Neutrophil (primary cell): ENCODE data around the gene ABHD12.

Experiments used
- H3K27ac ChIP-seq: fragments of 200-600 bp; sonication (generic); 2 replicates; pipeline ENCODE4 v1.5.1; 2016; ENCODE audit warnings: mild to moderate bottlenecking, moderate library complexity
- H3K27me3 ChIP-seq: fragments of 200-600 bp; sonication (generic); 2 replicates; pipeline ENCODE4 v1.6.0; 2016; ENCODE audit warnings: mild to moderate bottlenecking
- H3K36me3 ChIP-seq: fragments of 200-600 bp; sonication (generic); 2 replicates; pipeline ENCODE4 v1.5.1; 2017
- H3K4me1 ChIP-seq, 2 experiments: fragments of 200-600 bp in 1 of 2; sonication (generic) in 1 of 2; 1 replicate in 1 of 2; 2 replicates in 1 of 2; pipeline versions ENCODE4 v1.5.1 to v1.6.1; 2013 to 2016; ENCODE audit warnings: low read depth in 1 of 2, low read length in 1 of 2, mild to moderate bottlenecking in 1 of 2, moderate library complexity in 1 of 2; ENCODE audit not compliant: control insufficient read depth in 1 of 2, insufficient read depth in 1 of 2
- H3K4me3 ChIP-seq, 2 experiments: fragments of 200-600 bp in 1 of 2; sonication (generic) in 1 of 2; 1 replicate in 1 of 2; 2 replicates in 1 of 2; pipeline ENCODE4 v1.5.1; 2013 to 2016; ENCODE audit warnings: low read depth in 1 of 2, low read length in 1 of 2, mild to moderate bottlenecking in 1 of 2, moderate library complexity in 1 of 2
- H3K9me3 ChIP-seq: fragments of 200-600 bp; sonication (generic); 2 replicates; pipeline ENCODE4 v1.5.1; 2016
- CTCF ChIP-seq: fragments of 200-600 bp; sonication (generic); IDR thresholded peaks from 2 replicates; pipeline ENCODE4 v1.5.1; 2016; ENCODE audit warnings: antibody characterized with exemption

ABHD12 gene

DNA sequence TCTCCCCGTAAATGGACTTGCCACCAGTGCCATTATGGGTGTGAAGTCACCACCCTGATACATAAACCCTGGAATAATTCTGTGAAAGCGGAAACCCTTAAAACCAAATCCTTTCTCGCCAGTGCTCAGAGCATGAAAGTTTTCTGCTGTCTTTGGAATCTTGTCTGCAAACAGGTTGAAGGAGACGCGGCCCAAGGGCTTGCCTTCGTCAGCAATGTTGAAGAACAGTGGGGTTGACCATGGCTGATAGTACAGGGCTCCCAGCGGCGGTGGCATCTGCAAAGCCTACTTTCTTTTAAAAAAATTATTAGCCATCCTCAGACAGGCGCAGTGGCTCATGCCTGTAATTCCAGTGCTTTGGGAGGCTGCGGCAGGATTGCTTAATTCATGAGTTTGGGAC is 22.1 kb downstream of the ABHD12 start:
- H3K4me3 ChIP-seq, result no peak overlapping the region
- no peak overlapping the region for H3K27ac ChIP-seq
- TF ChIP-seq CTCF, result no peak
- no peaks in the 10 kb centered on the region for H3K27me3 ChIP-seq
- H3K4me1 ChIP-seq, result no peaks in the 10 kb centered on the region
- H3K36me3 ChIP-seq, result no peaks in the 10 kb centered on the region
- no peaks in the 10 kb centered on the region for H3K9me3 ChIP-seq

DNA sequence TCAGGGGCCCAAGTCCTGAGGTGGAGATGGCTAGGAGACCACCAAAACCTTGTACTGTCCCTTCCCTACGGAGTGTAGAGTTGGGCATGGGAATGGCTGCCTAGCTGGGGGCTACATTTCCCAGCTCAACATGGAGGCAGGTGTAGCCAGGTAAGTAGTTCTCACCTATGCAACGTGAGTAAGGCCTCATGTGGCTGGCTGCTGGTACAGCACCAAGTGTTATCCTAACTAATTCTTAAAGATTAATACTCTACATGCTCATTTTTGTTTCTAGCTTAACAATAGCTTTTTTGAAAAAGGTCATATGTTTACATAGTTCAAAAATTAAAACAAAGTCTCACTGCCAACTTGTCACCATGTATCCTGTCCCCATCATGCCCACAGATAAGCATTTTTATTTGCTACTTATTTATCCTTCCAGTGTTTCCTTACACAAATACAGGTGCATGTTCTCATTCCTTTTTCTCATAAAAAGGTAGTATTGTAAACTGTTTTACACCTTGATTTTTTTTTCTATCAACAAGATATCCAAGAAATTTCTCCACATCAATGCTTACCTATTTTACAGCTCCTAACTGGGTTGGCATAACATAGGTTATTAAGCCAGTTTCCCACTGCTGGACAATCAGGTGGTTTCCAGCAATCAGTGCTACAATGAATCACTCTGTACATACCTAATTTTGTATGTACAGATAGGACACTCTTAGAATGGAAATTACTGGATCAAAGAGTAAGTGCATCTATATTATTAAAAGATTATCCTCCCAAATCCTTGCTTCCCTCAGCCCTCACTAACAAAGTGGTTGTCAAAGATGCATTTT is 25.5 kb downstream of the ABHD12 start:
- no peak for TF ChIP-seq CTCF
- Histone ChIP-seq H3K27me3 (no peaks in the 10 kb centered on the region), H3K27ac (no peak overlapping the region)

GRCh38 chr20:25364180-25364788 is 26.4 kb downstream of the ABHD12 start:
- Histone ChIP-seq H3K27ac (no peak overlapping the region), H3K9me3 (no peaks in the 10 kb centered on the region), H3K36me3 (no peaks in the 10 kb centered on the region), H3K4me3 (no peak overlapping the region), H3K27me3 (no peaks in the 10 kb centered on the region), H3K4me1 (peaks cover 9 to 10% of the 10 kb centered on the region in 2 experiments)
- no peak for TF ChIP-seq CTCF

More for the DNA sequence above, 25.5 kb downstream of the ABHD12 start:
- Histone ChIP-seq H3K4me3 (no peak overlapping the region), H3K4me1 (peaks cover 9 to 10% of the 10 kb centered on the region in 2 experiments), H3K36me3 (no peaks in the 10 kb centered on the region), H3K9me3 (no peaks in the 10 kb centered on the region)

GRCh38 chr20:25361287-25361683 is 29.4 kb downstream of the ABHD12 start:
- Histone ChIP-seq H3K36me3 (no peaks in the 10 kb centered on the region), H3K27me3 (no peaks in the 10 kb centered on the region), H3K9me3 (no peaks in the 10 kb centered on the region), H3K27ac (peak overlapping the region; percentile 51), H3K4me1 (peaks cover 9 to 10% of the 10 kb centered on the region in 2 experiments), H3K4me3 (peak overlapping the region in 1 of 2 experiments; percentile 16)
- TF ChIP-seq CTCF, result no peak

- Histone ChIP-seq H3K36me3 (no peaks in the 10 kb centered on the region), H3K27ac (peak overlapping the region; percentile 51), H3K4me1 (peaks cover 9 to 10% of the 10 kb centered on the region in 2 experiments), H3K27me3 (no peaks in the 10 kb centered on the region), H3K4me3 (peak overlapping the region; percentile 7 to 16), H3K9me3 (no peaks in the 10 kb centered on the region)
- TF ChIP-seq CTCF, result no peak
Measured at GRCh38 chr20:25360631-25361286, 29.9 kb downstream of the ABHD12 start.
